CD4-positive, alpha-beta T cell treated with Interferon alpha-2 for 1 hour (primary cell): Measurements from ENCODE around the gene DMD.
"Not testable (repeated sequence)": the region's sequence is repeated elsewhere in the genome, so short reads cannot be mapped to it uniquely, and the experiment has no call there.

Source experiments
- DNase-seq, 2 donors: peaks; one replicate each; pipeline ENCODE4 v3.0.0-alpha.2; 2020 to 2022

The DMD gene

GRCh38 chrX:31665454-31665853, 1545.9 kb downstream of the DMD start:
- no peak for DNase-seq

- no peak for DNase-seq
Measured at GRCh38 chrX:31663172-31663571, 1548.2 kb downstream of the DMD start.

- DNase-seq: no peak
Measured at GRCh38 chrX:31661280-31661810, 1550.0 kb downstream of the DMD start.

- no peak for DNase-seq
Measured at GRCh38 chrX:31658360-31658759, 1553.0 kb downstream of the DMD start.

GRCh38 chrX:31656013-31656412, 1555.3 kb downstream of the DMD start:
- no peak for DNase-seq

GRCh38 chrX:31653422-31653821, 1557.9 kb downstream of the DMD start:
- DNase-seq: no peak

GRCh38 chrX:31652650-31653049, 1558.7 kb downstream of the DMD start:
- no peak for DNase-seq

- DNase-seq: no peak
Measured at GRCh38 chrX:31649201-31649600, 1562.1 kb downstream of the DMD start.

- no peak for DNase-seq
Measured at GRCh38 chrX:31633349-31633748, 1578.0 kb downstream of the DMD start.

- no peak for DNase-seq
Measured at GRCh38 chrX:31629195-31629594, 1582.2 kb downstream of the DMD start.

GRCh38 chrX:31609130-31609529, 1602.2 kb downstream of the DMD start:
- no peak for DNase-seq

GRCh38 chrX:31608638-31609037, 1602.7 kb downstream of the DMD start:
- DNase-seq: no peak

GRCh38 chrX:31606771-31607170, 1604.6 kb downstream of the DMD start:
- DNase-seq: no peak

- no peak for DNase-seq
Measured at GRCh38 chrX:31604629-31605221, 1606.6 kb downstream of the DMD start.

- DNase-seq: no peak
Measured at GRCh38 chrX:31603411-31604120, 1607.8 kb downstream of the DMD start.

GRCh38 chrX:31600823-31601222, 1610.5 kb downstream of the DMD start:
- DNase-seq: no peak

GRCh38 chrX:31593353-31593752, 1618.0 kb downstream of the DMD start:
- DNase-seq: no peak

- DNase-seq: no peak
Measured at GRCh38 chrX:31591355-31591754, 1620.0 kb downstream of the DMD start.

GRCh38 chrX:31590581-31591114, 1620.7 kb downstream of the DMD start:
- no peak for DNase-seq

- DNase-seq: no peak
Measured at GRCh38 chrX:31589503-31589902, 1621.8 kb downstream of the DMD start.

- DNase-seq: no peak
Measured at GRCh38 chrX:31588355-31588754, 1623.0 kb downstream of the DMD start.

GRCh38 chrX:31583892-31584291, 1627.5 kb downstream of the DMD start:
- DNase-seq: not testable (repeated sequence)

- DNase-seq: no peak
Measured at GRCh38 chrX:31580726-31581125, 1630.6 kb downstream of the DMD start.

GRCh38 chrX:31580227-31580626, 1631.1 kb downstream of the DMD start:
- no peak for DNase-seq
